HepG2 (cell line): ENCODE measurements around the gene RIN3.

Source experiments
- CTCF ChIP-seq: sonication (generic); formaldehyde crosslinking; IDR thresholded peaks from 2 replicates; pipeline ENCODE4 v1.5.0; 2020; ENCODE audit warnings: mild to moderate bottlenecking, missing genetic modification reagents, moderate library complexity
- EED ChIP-seq: sonication (generic); formaldehyde crosslinking; IDR thresholded peaks from 2 replicates; pipeline ENCODE4 v1.5.0; 2020; ENCODE audit warnings: mild to moderate bottlenecking, missing genetic modification reagents
- KDM5A ChIP-seq: fragments of 200-600 bp; sonication (generic); IDR thresholded peaks from 2 replicates; pipeline ENCODE4 v1.7.0; 2018; ENCODE audit warnings: antibody characterized with exemption, mild to moderate bottlenecking, low read length, borderline replicate concordance
- KIAA2018 ChIP-seq: sonication (generic); formaldehyde crosslinking; IDR thresholded peaks from 2 replicates; pipeline ENCODE4 v1.5.0; 2020; ENCODE audit warnings: mild to moderate bottlenecking, missing genetic modification reagents, borderline replicate concordance
- MAZ ChIP-seq, 2 experiments: sonication (generic) in 1 of 2; formaldehyde crosslinking in 1 of 2; IDR thresholded peaks; 2 replicates each; pipeline versions ENCODE4 v1.5.0 to v1.6.1; 2012 to 2020; ENCODE audit warnings: low read depth in 2 of 2, mild to moderate bottlenecking in 2 of 2, borderline replicate concordance in 1 of 2, improper control_type of control experiment in 1 of 2, low read length in 1 of 2, missing genetic modification reagents in 1 of 2, moderate library complexity in 1 of 2
- NCOA1 ChIP-seq: sonication (generic); formaldehyde crosslinking; IDR thresholded peaks from 2 replicates; pipeline ENCODE4 v1.9.0; 2021; ENCODE audit warnings: missing genetic modification reagents
- RFX3 ChIP-seq: IDR thresholded peaks from 2 replicates; pipeline ENCODE4 v1.6.1; 2016; ENCODE audit warnings: missing biosample characterization, missing genetic modification reagents
- ZNF180 ChIP-seq: sonication (generic); formaldehyde crosslinking; IDR thresholded peaks from 2 replicates; pipeline ENCODE4 v1.4.0; 2020; ENCODE audit warnings: low read depth, missing genetic modification reagents, borderline replicate concordance

GRCh38 chr14:92654239-92654901 is 140.8 kb downstream of the RIN3 start:
- TF ChIP-seq NCOA1 (CRISPR knock-in tag) (no peak), CTCF (CRISPR knock-in tag) (no peak), KIAA2018 (CRISPR knock-in tag) (no peak), EED (CRISPR knock-in tag) (no peak), KDM5A (no peak), ZNF180 (no peak), MAZ (IDR thresholded peaks at IDR 0.05; ENCODE audit: borderline replicate concordance, low read depth, low read length) (no peak), MAZ (CRISPR knock-in tag; IDR thresholded peaks at IDR 0.05; ENCODE audit: low read depth) (no peak), RFX3 (CRISPR knock-in tag) (no peak)
